SK-N-SH treated with all-trans-retinoic acid at 6 μM for 48 hours (cell line): ENCODE measurements around the gene SLC50A1.

Experiments
- CREB5 ChIP-seq: fragments of 250-450 bp; sonication (Bioruptor Pico); IDR thresholded peaks from 2 replicates; pipeline ENCODE4 v1.5.1; 2020; ENCODE audit warnings: low read depth, mild to moderate bottlenecking, moderate library complexity
- GLIS3 ChIP-seq: fragments of 250-450 bp; sonication (Bioruptor Pico); IDR thresholded peaks from 2 replicates; pipeline ENCODE4 v1.5.0; 2020; ENCODE audit warnings: mild to moderate bottlenecking, moderate library complexity
- OSR1 ChIP-seq: fragments of 250-450 bp; sonication (Bioruptor Pico); IDR thresholded peaks from 2 replicates; pipeline ENCODE4 v1.8.0; 2022; ENCODE audit warnings: moderate library complexity, mild to moderate bottlenecking, inconsistent platforms
- PATZ1 ChIP-seq: fragments of 250-450 bp; sonication (Bioruptor Pico); IDR thresholded peaks from 2 replicates; pipeline ENCODE4 v1.8.0; 2020; ENCODE audit warnings: mild to moderate bottlenecking, moderate library complexity, borderline replicate concordance
- POU6F1 ChIP-seq: fragments of 250-450 bp; sonication (Bioruptor Pico); IDR thresholded peaks from 2 replicates; pipeline ENCODE4 v1.8.0; 2021; ENCODE audit warnings: low read depth, mild to moderate bottlenecking, moderate library complexity, borderline replicate concordance
- PPARA ChIP-seq: fragments of 250-450 bp; sonication (Bioruptor Pico); IDR thresholded peaks from 2 replicates; pipeline ENCODE4 v1.5.0; 2020; ENCODE audit warnings: mild to moderate bottlenecking, borderline replicate concordance
- TOX ChIP-seq: fragments of 250-450 bp; sonication (Bioruptor Pico); IDR thresholded peaks from 2 replicates; pipeline ENCODE4 v1.8.0; 2021; ENCODE audit warnings: mild to moderate bottlenecking, moderate library complexity, borderline replicate concordance
- ZFP3 ChIP-seq: fragments of 250-450 bp; sonication (Bioruptor Pico); IDR thresholded peaks from 2 replicates; pipeline ENCODE4 v1.5.0; 2020; ENCODE audit warnings: mild to moderate bottlenecking, moderate library complexity
- ZFP30 ChIP-seq: fragments of 450-650 bp; formaldehyde crosslinking; IDR thresholded peaks from 2 replicates; pipeline ENCODE4 v1.5.0; 2022; ENCODE audit warnings: mild to moderate bottlenecking, moderate library complexity

DNA sequence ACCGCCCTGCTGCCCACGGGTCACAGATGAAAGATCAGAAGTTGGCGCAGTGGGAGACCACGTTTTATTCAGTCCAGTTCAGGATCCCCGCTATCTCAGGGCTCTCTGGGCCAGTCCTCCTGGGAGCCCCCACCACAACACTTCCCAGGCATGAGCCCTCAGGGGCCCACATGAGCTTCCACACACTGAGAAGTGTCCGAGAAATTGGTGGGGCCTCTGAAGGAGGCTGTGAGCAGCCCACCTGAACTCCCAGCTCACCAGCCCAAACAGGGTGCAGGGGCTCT is 50.1 kb downstream of the SLC50A1 start:
- TF ChIP-seq ZFP3 (CRISPR knock-in tag) (no peak), PPARA (no peak), GLIS3 (CRISPR knock-in tag) (no peak), ZFP30 (CRISPR knock-in tag) (no peak), PATZ1 (no peak), CREB5 (no peak), TOX (CRISPR knock-in tag) (no peak), POU6F1 (no peak), OSR1 (CRISPR knock-in tag) (no peak)
